Measurements from ENCODE around the gene ATP10B. TPM values are rescaled to one million over a fixed set of nuclear protein-coding genes. Genes with fewer than 3 reads are reported as not detected.

ATP10B gene
- total RNA-seq, 4 donors from 2014 or later: 63.5 to 112 (median 87.7) TPM

- H3K4me3 ChIP-seq: no peak overlapping the region
- no peak overlapping the region for H3K27ac ChIP-seq
- DNase-seq: no peak
- H3K4me1 ChIP-seq: no peaks in the 10 kb centered on the region
- H3K9me3 ChIP-seq: no peaks in the 10 kb centered on the region
- TF ChIP-seq CTCF (IDR thresholded peaks at IDR 0.05) (no peak), POLR2A (IDR thresholded peaks at IDR 0.05) (no peak)
- no peaks in the 10 kb centered on the region for H3K27me3 ChIP-seq
- no peaks in the 10 kb centered on the region for H3K36me3 ChIP-seq
Observed at GRCh38 chr5:160869989-160870521, 18.0 kb upstream of the ATP10B start.

- Histone ChIP-seq H3K4me1 (no peaks in the 10 kb centered on the region), H3K27ac (no peak overlapping the region), H3K4me3 (no peak overlapping the region), H3K27me3 (no peaks in the 10 kb centered on the region), H3K36me3 (no peaks in the 10 kb centered on the region), H3K9me3 (no peaks in the 10 kb centered on the region)
- DNase-seq: no peak
- no peak for TF ChIP-seq POLR2A (IDR thresholded peaks at IDR 0.05)
Observed at GRCh38 chr5:160867976-160868375, 16.0 kb upstream of the ATP10B start.

- Histone ChIP-seq H3K9me3 (no peaks in the 10 kb centered on the region), H3K4me1 (no peaks in the 10 kb centered on the region), H3K27ac (no peak overlapping the region), H3K4me3 (no peak overlapping the region), H3K36me3 (no peaks in the 10 kb centered on the region), H3K27me3 (no peaks in the 10 kb centered on the region)
- no peak for TF ChIP-seq CTCF (IDR thresholded peaks at IDR 0.05)
- TF ChIP-seq POLR2A (IDR thresholded peaks at IDR 0.05): no peak
- no peak for DNase-seq
Observed at GRCh38 chr5:160851451-160851850, 560 bp downstream of the ATP10B start.

GRCh38 chr5:160850421-160850820 is 1.6 kb downstream of the ATP10B start:
- no peak overlapping the region for H3K4me3 ChIP-seq
- no peaks in the 10 kb centered on the region for H3K9me3 ChIP-seq
- H3K36me3 ChIP-seq: no peaks in the 10 kb centered on the region
- no peak for TF ChIP-seq POLR2A (IDR thresholded peaks at IDR 0.05)
- no peak for TF ChIP-seq CTCF (IDR thresholded peaks at IDR 0.05)
- no peak overlapping the region for H3K27ac ChIP-seq
- no peaks in the 10 kb centered on the region for H3K27me3 ChIP-seq
- no peaks in the 10 kb centered on the region for H3K4me1 ChIP-seq
- DNase-seq: no peak

- Histone ChIP-seq H3K4me3 (no peak overlapping the region), H3K36me3 (no peaks in the 10 kb centered on the region), H3K27me3 (no peaks in the 10 kb centered on the region), H3K27ac (no peak overlapping the region), H3K4me1 (no peaks in the 10 kb centered on the region), H3K9me3 (no peaks in the 10 kb centered on the region)
- DNase-seq: no peak
- no peak for TF ChIP-seq POLR2A (IDR thresholded peaks at IDR 0.05)
- no peak for TF ChIP-seq CTCF (IDR thresholded peaks at IDR 0.05)
Observed at GRCh38 chr5:160847526-160848085, 4.4 kb downstream of the ATP10B start.

- Histone ChIP-seq H3K9me3 (no peaks in the 10 kb centered on the region), H3K4me1 (no peaks in the 10 kb centered on the region), H3K36me3 (no peaks in the 10 kb centered on the region), H3K27me3 (no peaks in the 10 kb centered on the region), H3K4me3 (no peak overlapping the region), H3K27ac (no peak overlapping the region)
- no peak for DNase-seq
- TF ChIP-seq CTCF (IDR thresholded peaks at IDR 0.05) (no peak), POLR2A (IDR thresholded peaks at IDR 0.05) (no peak)
Observed at GRCh38 chr5:160846642-160847041, 5.4 kb downstream of the ATP10B start.

All from Peyer's patch (tissue), 4 donors.